HepG2 (cell line): Measurements from ENCODE around the gene LYRM4. TPM values are rescaled to one million over a fixed set of nuclear protein-coding genes. Genes with fewer than 3 reads are reported as not detected.

ENCODE experiments used
- ATAD3A ChIP-seq: sonication (generic); formaldehyde crosslinking; IDR thresholded peaks from 2 replicates; pipeline ENCODE4 v1.4.0; 2020; ENCODE audit warnings: missing genetic modification reagents
- FOXK2 ChIP-seq: fragments of 450-650 bp; IDR thresholded peaks from 2 replicates; pipeline ENCODE4 v1.6.1; 2016
- GZF1 ChIP-seq: sonication (generic); formaldehyde crosslinking; IDR thresholded peaks from 2 replicates; pipeline ENCODE4 v1.5.1; 2020; ENCODE audit warnings: mild to moderate bottlenecking, missing genetic modification reagents
- MAZ ChIP-seq, 2 experiments: sonication (generic) in 1 of 2; formaldehyde crosslinking in 1 of 2; IDR thresholded peaks; 2 replicates each; pipeline versions ENCODE4 v1.5.0 to v1.6.1; 2012 to 2020; ENCODE audit warnings: low read depth in 2 of 2, mild to moderate bottlenecking in 2 of 2, borderline replicate concordance in 1 of 2, improper control_type of control experiment in 1 of 2, low read length in 1 of 2, missing genetic modification reagents in 1 of 2, moderate library complexity in 1 of 2
- REXO4 ChIP-seq: sonication (generic); formaldehyde crosslinking; IDR thresholded peaks from 2 replicates; pipeline ENCODE4 v1.8.0; 2022; ENCODE audit warnings: missing genetic modification reagents, mild to moderate bottlenecking, borderline replicate concordance
- ZFAT ChIP-seq: sonication (generic); formaldehyde crosslinking; conservative IDR thresholded peaks from 2 replicates; pipeline ENCODE4 v1.8.1; 2023; ENCODE audit warnings: missing genetic modification reagents, inconsistent platforms
- ZNF3 ChIP-seq: IDR thresholded peaks from 2 replicates; pipeline ENCODE4 v1.7.0; 2017; ENCODE audit warnings: inconsistent platforms
- ZNF343 ChIP-seq: sonication (generic); formaldehyde crosslinking; IDR thresholded peaks from 2 replicates; pipeline ENCODE4 v1.4.0; 2020; ENCODE audit warnings: mild to moderate bottlenecking, missing genetic modification reagents
- ZNF431 ChIP-seq: sonication (generic); formaldehyde crosslinking; IDR thresholded peaks from 2 replicates; pipeline ENCODE4 v1.9.0; 2022; ENCODE audit warnings: missing genetic modification reagents, low read depth, mild to moderate bottlenecking, borderline replicate concordance
- ZNF549 ChIP-seq: sonication (generic); formaldehyde crosslinking; IDR thresholded peaks from 2 replicates; pipeline ENCODE4 v1.5.0; 2020; ENCODE audit warnings: missing genetic modification reagents
- ZNF629 ChIP-seq: sonication (generic); formaldehyde crosslinking; conservative IDR thresholded peaks from 2 replicates; pipeline ENCODE4 v1.5.0; 2020; ENCODE audit warnings: missing genetic modification reagents
- ZNF672 ChIP-seq: sonication (generic); formaldehyde crosslinking; IDR thresholded peaks from 2 replicates; pipeline ENCODE4 v1.8.1; 2022; ENCODE audit warnings: missing genetic modification reagents
- ZNF678 ChIP-seq: sonication (generic); formaldehyde crosslinking; IDR thresholded peaks from 2 replicates; pipeline ENCODE4 v1.4.0; 2020; ENCODE audit warnings: mild to moderate bottlenecking, missing genetic modification reagents
- ZNF737 ChIP-seq: sonication (generic); formaldehyde crosslinking; IDR thresholded peaks from 2 replicates; pipeline ENCODE4 v1.5.0; 2020; ENCODE audit warnings: missing genetic modification reagents, mild to moderate bottlenecking, borderline replicate concordance
- ZSCAN21 ChIP-seq: sonication (generic); formaldehyde crosslinking; IDR thresholded peaks from 2 replicates; pipeline ENCODE4 v1.8.0; 2022; ENCODE audit warnings: mild to moderate bottlenecking, missing genetic modification reagents, moderate library complexity, borderline replicate concordance
- polyA plus RNA-seq, 8 experiments: library from polyadenylated mRNA; depleted of rRNA in 3 of 8; stranded (reverse) in 7 of 8; unstranded in 1 of 8; fragments of >200 nt; fragmentation: Illumina TruSeq in 4 of 8; extraction: Trizol in 4 of 8; gene quantifications; 2 replicates each; pipeline versions ENCODE4 v1.2.1 to v1.2.3, GENCODE V29; 2011 to 2016; ENCODE audit warnings: low read depth in 4 of 8, missing spikeins in 1 of 8, mixed read lengths in 1 of 8; ENCODE audit not compliant: insufficient read depth in 1 of 8
- total RNA-seq, 5 experiments: library from RNA; depleted of rRNA; stranded (reverse); fragments of >200 nt; fragmentation: Illumina TruSeq; extraction: Trizol; gene quantifications; 2 replicates each; pipeline ENCODE4 v1.2.3, GENCODE V29; 2016; ENCODE audit warnings: low read depth in 1 of 5
- TF ChIP-seq, protein P1 (sequence below), 2 experiments: fragments of 450-650 bp in 1 of 2; sonication (generic) in 1 of 2; formaldehyde crosslinking in 1 of 2; IDR thresholded peaks; 2 replicates each; pipeline versions ENCODE4 v1.6.1 to v1.8.0; 2016 to 2022; ENCODE audit warnings: antibody characterized with exemption in 1 of 2, mild to moderate bottlenecking in 1 of 2, missing genetic modification reagents in 1 of 2
- TF ChIP-seq, protein P2 (sequence below): sonication (generic); formaldehyde crosslinking; IDR thresholded peaks from 2 replicates; pipeline ENCODE4 v1.8.0; 2022; ENCODE audit warnings: mild to moderate bottlenecking, missing genetic modification reagents, moderate library complexity

The LYRM4 gene
- total and polyA plus RNA-seq, 2 of the 13 experiments (the other 11 are each of a cell fraction or from before 2014, with no cell fraction given), result 64.6 to 67.5 TPM

DNA sequence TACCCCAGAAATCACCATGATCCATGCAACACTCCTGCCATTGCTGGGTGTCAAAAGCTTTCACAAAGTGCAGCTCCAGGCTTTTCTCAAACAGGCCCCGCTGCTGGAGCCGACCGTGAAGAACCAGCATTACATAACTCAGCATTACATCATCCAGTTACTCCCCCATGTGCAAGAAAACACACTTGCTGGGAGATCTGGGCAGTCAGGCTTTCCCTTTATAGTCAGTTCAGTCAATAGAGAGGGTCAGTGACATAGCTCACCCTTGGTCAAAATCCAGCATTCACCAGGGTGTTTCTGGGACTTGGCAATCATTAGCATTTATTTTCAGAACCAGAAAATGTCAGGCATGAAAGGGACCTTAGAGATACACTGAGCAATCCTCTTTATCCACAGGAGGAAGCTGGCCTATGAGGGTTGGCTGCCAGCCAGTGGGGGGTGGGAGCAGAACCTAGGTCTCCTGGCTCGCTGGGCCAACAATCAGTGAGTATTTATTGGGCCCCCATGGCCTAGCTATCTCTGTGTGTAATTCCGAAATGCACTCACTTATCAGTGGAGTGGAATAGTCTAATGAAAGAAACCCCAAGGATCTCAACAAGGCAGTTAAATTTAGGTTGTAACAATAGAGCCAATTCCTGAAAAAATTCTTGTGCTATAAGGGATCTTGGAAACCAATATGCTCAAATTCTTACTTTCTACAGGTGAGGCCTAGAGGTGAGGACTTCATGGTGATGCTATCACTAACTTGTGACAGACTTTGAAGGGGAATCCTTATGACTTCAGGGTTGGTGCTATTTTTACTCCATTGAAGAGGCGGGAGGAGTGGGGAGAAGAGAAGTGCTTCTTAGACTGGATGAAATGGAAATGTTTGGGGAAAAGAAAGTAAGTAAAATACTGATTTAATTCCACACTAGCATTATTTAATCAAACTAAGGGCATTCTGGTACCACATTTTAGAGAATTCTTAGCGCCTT is 54.6 kb downstream of the LYRM4 start (continued):
- TF ChIP-seq, protein P1, sequence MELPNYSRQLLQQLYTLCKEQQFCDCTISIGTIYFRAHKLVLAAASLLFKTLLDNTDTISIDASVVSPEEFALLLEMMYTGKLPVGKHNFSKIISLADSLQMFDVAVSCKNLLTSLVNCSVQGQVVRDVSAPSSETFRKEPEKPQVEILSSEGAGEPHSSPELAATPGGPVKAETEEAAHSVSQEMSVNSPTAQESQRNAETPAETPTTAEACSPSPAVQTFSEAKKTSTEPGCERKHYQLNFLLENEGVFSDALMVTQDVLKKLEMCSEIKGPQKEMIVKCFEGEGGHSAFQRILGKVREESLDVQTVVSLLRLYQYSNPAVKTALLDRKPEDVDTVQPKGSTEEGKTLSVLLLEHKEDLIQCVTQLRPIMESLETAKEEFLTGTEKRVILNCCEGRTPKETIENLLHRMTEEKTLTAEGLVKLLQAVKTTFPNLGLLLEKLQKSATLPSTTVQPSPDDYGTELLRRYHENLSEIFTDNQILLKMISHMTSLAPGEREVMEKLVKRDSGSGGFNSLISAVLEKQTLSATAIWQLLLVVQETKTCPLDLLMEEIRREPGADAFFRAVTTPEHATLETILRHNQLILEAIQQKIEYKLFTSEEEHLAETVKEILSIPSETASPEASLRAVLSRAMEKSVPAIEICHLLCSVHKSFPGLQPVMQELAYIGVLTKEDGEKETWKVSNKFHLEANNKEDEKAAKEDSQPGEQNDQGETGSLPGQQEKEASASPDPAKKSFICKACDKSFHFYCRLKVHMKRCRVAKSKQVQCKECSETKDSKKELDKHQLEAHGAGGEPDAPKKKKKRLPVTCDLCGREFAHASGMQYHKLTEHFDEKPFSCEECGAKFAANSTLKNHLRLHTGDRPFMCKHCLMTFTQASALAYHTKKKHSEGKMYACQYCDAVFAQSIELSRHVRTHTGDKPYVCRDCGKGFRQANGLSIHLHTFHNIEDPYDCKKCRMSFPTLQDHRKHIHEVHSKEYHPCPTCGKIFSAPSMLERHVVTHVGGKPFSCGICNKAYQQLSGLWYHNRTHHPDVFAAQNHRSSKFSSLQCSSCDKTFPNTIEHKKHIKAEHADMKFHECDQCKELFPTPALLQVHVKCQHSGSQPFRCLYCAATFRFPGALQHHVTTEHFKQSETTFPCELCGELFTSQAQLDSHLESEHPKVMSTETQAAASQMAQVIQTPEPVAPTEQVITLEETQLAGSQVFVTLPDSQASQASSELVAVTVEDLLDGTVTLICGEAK (IDR thresholded peaks at IDR 0.05), result no peak
- TF ChIP-seq, protein P1 (CRISPR knock-in tag; IDR thresholded peaks at IDR 0.05), result peak; percentile 67; the same call in 1 of the 2 replicates
- TF ChIP-seq FOXK2 (no peak), ZNF549 (CRISPR knock-in tag) (no peak), ZNF672 (CRISPR knock-in tag) (no peak), ATAD3A (CRISPR knock-in tag) (no peak), ZNF431 (peak; percentile 81; the same call in 1 of the 2 replicates), REXO4 (no peak), ZNF343 (CRISPR knock-in tag) (no peak; the same call in 1 of the 2 replicates), ZSCAN21 (CRISPR knock-in tag) (no peak), ZNF3 (0 out of 2 replicates have a peak, but pooled peaks have one; percentile 38), MAZ (IDR thresholded peaks at IDR 0.05; ENCODE audit: borderline replicate concordance, low read depth, low read length) (0 out of 2 replicates have a peak, but pooled peaks have one; percentile 33), MAZ (CRISPR knock-in tag; IDR thresholded peaks at IDR 0.05; ENCODE audit: low read depth) (no peak), ZNF629 (CRISPR knock-in tag) (no peak), ZFAT (CRISPR knock-in tag) (no peak), ZNF678 (CRISPR knock-in tag) (no peak), ZNF737 (peak; percentile 61; the same call in 1 of the 2 replicates), GZF1 (no peak)
- TF ChIP-seq, protein P2, sequence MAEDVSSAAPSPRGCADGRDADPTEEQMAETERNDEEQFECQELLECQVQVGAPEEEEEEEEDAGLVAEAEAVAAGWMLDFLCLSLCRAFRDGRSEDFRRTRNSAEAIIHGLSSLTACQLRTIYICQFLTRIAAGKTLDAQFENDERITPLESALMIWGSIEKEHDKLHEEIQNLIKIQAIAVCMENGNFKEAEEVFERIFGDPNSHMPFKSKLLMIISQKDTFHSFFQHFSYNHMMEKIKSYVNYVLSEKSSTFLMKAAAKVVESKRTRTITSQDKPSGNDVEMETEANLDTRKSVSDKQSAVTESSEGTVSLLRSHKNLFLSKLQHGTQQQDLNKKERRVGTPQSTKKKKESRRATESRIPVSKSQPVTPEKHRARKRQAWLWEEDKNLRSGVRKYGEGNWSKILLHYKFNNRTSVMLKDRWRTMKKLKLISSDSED, result no peak
